NCI-H2196 treated with DMSO at 0.1 percent for 48 hours (cell line): ENCODE measurements around the gene COPA.

Experiments used
- DNase-seq: peaks from one replicate; lab custom pipeline; 2025; ENCODE audit not compliant: unreplicated experiment; lab: John Stamatoyannopoulos, UW

Gene COPA

DNA sequence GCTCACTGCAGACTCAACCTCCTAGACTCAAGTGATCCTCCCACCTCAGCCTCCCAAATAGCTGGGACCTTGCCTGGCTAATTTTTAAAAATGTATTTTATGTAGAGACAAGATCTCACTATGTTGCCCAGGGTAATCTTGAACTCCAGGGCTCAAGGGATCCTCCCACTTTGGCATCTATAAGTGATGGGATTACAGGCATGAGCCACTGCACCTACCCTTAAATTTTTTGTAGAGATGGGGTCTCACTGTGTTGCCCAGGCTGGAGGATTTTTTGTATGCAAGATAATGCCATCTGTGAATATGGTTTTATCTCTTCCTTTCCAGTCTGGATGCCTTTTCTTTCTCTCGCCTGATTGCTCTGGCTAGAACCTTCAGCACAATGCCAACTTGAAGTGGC lies 72.0 kb downstream of the COPA start:
- no peak for DNase-seq

DNA sequence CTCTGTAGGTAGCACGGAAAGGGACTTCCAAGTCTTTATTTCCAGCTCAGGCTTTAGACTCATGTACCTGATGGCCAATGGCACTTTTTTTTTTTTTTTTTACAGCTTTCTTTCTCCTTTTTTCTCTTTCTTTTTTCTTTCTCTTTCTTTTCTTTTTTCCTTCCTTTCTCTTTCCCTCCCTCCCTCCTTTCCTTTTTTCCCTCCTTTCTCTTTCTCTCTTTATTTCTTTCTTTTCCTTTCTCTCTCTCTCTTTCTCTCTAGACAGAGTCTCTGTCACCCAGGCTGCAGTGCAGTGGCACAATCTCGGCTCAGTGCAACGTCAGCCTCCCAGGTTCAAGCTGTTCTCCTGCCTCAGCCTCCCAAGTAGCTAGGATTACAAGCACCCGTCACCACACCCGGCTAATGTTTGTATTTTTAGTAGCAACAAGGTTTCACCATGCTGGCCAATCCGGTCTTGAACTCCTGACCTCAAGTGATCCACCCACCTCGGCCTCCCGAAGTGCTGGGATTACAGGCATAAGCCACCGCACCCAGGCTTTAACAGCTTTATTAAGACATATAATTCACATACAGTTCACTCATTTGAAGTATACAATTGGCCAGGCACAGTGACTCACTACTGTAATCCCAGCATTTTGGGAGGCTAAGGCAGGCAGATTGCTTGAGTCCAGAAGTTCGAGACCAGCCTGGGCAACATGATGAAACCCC lies 75.6 kb downstream of the COPA start:
- DNase-seq: no peak

DNA sequence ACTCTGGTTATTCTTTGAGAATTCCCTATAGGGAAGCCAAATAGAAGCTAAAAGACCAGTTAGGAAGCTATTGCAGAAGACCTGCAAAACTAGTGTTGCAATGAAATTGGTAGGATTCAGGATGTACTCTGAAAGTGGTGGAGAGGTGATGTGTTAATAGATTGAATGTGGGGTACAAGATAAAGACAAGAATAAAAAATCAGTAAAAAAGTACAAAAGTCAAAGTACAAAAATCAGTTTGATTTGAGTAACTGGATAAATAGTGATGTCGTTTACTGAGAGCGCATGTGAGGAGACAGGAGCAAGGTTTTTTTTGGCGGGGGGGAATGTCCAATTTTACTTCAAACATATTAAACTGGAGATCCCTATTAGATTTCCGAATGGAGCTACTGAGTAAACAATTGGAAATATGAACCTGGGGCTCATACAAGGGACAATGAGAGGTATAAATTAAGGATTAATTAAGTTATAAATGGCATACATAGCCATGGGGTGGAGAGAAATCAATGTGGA lies 78.2 kb downstream of the COPA start:
- DNase-seq: no peak

DNA sequence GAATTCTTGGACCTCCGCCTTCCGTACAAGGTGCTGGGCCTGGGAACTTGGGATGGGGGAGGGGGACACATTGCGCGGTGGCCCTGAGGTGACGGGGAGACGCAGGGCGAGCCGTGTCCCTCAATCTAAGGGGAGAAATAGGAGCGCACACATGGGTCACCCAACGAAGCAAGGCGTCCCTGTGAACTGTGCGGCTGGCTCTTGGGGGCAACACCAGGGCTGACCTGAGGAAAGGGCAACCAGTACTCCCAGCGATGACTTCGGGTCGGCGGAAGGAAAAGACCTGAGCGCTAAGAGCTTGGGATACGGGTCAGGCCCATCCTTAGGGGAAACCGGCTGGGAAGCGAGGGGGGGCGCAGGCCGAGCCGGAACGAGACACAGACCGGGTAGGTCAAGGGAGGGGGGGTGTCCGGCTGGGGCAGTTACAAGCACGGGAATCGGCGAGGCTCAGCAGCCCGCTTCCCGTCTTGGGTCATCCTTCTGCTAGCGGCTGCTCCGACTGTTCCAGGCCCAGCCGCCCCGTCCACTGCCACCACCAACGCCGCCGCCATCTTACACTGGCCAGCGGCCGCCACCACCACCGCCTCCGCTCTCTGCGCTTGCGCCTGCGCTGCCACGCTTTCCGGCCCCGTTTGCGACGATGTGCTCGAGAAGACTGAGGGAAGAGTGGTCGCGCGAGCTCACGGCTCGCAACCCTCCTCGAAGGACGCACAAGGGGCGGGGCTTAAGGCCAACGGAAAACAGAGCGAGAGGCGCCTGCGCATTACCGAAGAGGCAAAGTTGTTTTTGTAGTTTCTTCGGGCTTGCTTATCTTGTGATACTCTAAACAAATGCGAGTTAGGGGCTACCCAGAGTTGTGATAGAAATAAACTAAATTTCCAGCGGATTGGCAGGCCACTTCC lies 80.9 kb downstream of the COPA start, which contains the start of gene DCAF8:
Gene DCAF8 (minus strand): TSS at position 657 of the 902 bp plus-strand sequence. CDS start 18,541 bp downstream, outside the sequence.
- DNase-seq: peak; percentile 95

DNA sequence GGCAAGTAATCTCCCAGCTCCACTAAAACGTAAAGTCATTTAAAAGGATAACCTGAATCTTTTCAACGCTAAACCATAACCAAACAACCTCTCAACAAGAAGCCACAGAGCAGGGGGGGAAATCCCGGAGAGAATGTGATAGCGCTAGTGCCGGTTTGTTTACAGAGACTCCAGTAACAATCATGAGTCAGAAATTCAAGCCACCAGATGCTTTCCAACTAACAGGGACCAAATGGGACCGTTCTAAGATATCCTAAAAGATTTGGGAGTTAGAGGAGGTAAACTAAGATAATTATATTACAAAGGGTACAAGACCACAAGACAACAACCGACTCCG lies 81.5 kb downstream of the COPA start:
- DNase-seq: peak; percentile 33

DNA sequence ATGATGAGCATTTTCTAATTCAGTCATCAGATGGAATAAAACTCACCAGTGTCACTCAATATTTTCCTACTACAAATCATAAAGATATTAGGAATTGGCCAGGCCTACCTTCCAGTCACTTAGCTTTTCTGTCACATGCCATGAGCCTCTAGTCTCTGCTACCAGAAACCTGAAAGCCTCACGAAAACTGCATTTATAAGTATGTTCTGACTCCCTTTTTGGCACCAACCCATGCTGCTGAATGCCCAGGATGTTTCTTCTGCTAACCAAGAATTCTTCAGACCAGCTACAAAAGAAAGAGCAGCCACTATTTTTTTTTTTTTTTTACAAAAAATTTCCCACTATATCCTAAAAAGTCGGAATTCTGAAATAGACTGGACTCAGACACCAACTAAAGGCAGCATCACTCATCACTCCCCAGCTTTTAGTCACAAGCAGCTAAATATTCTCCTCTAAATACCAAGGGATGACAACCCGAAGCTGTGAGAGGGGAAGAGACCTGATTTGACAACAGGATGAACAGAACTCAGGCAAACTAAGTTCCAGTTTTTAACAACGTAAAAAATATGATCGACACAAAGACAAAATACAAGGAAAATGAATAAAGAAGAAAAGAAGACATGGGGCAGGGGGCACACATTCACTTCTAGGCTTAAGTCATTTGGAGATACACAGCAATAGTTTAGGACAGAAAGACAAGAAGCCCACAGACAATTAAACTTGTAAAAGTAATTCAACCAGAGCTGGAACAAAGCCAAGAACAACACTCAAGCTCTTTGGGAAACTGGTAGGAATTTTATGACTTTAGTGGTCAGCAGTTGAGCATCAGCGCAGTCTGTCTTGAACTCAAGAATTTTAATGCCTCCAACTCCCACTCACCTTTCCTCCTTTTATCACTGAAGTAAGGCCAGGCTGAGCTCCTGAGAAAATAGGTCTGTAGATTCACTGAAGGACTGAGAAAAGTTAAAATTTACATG lies 82.4 kb downstream of the COPA start:
- DNase-seq: no peak

DNA sequence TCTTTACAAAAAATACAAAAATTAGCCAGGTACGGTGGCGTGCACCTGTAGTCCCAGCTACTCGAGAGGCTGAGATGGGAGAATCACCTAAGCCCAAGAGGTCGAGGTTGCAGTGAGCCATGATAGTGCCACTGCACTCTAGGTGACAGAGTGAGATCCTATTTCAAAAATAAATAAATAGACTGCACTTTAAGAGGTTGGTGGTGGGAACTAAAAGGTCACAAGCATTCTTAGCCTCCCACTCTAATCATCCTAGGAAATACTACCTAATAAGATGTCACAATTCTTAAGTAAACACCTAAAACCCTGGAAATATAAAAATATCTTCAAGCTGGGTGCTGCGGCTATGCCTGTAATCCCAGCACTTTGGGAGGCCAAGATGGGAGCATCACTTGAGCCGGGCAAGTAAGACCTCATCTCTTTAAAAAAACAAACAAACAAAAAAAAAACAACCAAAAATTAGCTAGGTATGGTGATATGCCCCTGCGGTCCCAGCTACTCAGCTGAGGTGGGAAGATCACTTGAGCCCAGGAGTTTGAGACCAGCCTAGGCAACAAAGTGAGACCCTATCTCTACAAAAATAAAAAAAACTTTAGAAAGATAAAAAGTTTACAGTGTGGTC lies 84.8 kb downstream of the COPA start:
- DNase-seq: no peak

DNA sequence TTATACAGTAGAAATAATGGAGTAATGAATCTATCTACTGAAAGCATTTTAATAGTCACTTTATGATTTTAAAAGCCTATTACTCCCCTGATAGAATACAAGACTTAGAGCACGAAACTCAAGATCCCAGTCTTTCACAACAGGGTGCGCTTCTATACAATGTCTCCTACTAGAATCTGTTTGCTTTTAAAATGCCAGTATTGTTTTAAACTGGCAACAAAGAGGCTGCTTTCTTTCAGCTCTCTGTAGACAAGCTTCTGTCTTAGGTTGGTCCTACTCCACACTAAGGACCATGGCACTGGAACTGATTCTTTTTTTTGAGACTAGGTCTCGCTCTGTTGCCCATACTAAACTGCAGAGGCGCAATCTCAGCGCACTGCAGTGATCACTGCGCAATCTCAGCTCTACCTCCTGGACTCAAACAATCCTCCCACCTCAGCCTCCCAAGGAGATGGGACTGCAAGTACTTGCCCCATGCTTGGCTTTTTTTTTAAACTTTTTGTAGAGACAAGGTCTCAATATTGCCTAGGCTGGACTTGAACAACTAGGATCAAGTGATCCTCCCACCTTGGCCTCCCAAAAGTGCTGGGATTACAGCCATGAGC lies 85.5 kb downstream of the COPA start:
- DNase-seq: no peak

DNA sequence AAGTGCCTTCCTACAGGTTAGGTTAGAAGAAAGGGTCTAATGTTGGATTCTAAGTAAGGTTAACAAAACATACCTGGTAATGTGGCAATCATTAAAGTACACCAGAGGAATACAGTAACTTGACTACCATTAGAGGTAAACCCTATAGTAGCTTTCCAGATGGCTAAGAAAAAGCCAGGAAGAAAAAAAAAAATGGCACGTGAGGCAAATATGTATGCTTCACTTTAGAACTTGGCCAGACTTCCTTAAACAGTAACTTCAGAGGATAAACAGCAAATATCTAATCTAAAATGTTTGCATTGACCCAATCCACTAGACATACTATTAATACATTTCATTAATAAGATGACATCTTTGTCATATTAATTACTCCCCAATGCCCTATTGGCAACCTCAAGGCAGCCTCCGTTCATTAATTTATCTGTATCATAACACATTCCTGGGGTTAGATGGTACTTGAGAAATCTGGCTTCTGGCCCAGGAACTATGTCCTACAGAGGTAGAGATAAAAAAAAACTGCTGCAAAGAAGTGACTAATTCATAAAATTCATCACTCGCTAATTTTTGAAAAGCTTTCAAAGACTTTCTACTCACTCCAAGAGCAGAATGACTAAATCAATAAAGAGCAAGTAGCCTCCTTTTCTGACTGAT lies 86.5 kb downstream of the COPA start:
- DNase-seq: peak; percentile 33

DNA sequence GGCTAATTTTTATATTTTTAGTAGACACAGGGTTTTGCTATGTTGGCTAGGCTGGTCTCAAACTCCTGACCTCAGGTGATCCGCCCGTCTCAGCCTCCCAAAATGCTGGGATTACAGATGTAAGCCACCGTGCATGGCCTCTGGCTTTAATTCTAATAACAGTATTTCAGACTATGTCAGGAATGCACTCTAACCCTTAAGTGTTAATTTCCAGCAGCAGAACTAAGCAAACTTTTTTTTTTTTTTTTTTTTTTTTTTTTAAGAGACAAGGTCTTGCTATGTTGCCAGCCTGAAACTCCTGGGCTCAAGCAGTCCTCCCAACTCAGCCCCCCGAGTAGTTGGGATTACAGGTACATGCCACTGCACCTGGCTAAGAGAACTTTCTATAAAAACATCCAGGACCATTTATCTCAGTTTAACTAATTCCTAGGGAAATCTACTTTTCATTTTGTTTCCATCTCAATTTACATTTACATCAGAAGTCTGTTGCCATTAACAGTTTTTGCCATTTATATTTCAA lies 87.2 kb downstream of the COPA start:
- no peak for DNase-seq

DNA sequence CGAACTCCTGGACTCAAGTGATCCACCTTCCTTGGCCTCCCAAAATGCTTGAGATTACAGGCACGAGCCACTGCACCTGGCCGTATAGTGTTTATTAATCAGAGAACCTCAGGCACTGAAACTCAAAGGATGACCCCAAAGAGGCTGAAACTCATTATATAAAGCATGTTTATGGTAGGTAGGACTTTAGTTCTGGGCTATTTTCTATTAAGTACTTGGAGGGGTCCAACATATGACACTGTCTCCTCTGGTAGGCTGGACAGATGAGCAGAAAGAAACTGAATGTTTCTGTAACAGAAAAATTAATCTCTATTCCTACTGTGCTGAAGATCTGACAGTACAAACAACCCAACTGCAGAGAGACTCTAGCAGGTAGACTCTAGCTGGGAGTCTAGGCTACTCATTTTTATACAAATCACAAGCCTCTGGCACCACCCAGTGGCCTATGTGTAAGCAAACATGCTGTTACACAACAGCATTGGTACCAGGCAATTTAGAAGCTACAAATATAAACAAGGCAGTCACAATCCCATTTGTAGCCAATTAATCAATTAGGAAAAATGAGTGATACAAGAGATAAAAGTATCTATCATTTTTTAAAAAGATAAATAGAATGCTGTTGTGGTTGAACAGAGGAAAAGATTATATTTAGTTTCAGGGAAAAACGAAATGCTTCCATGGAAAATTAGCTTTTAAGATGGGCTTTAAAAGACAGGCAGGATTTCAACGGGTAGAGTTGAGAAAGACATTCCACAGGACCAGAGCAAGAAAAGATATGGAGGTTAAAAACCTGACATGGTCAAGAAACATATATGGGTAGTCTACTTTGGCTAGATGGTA lies 91.1 kb downstream of the COPA start:
- peak; percentile 66 for DNase-seq

DNA sequence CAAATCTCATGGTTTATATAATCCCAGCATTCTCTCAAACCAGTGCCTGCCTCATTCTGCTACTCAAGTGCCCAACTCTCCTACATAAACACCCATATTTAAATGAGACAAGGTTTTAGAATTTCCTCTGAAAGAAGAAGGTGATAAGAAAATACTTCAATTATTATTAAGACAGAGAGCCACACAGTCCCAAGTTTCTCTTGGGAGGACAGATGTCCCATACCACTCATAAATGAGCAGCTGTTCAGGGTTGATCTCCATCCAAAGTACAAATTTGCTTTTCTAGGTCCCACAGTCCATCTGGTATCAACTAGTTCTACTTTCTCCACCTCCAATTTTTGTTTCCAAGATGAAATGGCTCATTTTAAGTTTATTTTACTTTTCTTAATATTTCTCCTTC lies 92.0 kb downstream of the COPA start:
- no peak for DNase-seq

DNA sequence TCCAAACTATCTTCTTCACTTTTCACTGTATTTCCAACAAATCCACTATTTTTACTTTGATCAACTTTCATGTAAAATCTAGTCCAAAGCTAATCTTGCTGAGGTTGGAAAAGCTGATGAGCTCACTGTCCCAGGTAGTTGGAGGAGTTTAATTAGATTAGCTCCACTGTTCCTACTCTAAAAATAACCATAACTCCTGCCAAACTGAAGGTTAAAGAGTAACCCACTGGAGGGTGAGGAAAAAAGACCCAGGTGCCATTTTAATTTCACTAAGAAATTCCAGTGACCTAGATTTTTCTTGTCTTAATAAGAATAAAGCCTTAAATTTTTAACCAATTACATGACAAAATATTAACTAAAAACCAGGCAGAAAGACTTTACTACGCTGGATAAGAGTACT lies 96.0 kb downstream of the COPA start:
- no peak for DNase-seq

DNA sequence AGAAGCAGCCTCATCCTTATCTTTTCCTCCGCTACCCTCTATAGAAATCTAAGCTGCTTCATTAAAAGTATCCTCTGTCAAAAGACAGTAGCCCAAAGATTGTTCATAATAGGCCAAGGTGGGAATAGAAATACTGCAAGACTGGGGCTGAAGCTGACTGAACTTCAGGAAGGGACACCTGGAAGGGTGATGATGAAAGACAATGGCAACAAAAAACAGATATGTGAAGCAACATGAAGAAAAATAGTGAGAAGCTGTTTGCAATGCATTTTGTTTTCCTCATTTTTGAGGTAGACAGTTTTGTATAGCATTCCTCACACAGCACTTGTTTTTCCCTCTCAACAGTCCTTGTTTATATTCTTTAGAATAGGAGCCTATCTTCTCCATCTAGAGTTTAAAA lies 97.6 kb downstream of the COPA start:
- DNase-seq: no peak

DNA sequence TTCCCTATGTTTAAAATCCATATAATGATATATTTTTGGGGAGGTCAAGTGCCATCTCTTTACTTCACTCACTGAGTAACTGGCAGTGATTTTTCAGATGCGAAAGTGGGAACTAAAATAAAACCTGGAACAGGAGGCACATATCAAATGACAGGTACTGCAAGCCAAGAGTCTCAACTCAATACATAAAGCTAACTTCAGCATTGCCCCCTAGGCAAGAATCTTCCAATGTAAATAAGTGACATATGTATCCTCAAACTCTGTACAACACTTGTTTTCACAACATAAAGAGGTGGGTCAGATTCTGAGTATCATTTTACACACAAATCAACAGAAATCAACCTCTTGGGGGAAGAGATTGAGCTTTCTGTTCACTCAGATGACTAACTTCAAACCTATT lies 98.8 kb downstream of the COPA start:
- DNase-seq: no peak

DNA sequence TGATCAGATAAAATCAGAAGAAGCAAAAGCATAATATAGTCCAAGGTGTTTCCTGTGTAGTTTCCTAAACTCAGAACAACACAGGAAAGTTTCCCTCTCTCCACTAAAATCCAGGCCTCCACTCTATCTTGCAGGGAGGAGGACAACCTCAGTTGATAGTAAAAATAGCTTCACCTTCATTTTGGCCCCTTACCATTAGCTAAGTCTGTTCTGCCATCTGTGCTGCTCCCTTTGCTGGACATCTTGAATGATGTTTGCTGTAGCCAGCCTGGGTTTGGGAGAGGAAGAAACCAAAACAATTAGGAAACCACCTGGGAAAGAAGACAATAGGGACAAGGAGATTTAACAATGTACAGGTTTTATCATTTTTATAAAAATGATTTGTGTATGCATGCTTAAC lies 99.3 kb downstream of the COPA start:
- DNase-seq: no peak

DNA sequence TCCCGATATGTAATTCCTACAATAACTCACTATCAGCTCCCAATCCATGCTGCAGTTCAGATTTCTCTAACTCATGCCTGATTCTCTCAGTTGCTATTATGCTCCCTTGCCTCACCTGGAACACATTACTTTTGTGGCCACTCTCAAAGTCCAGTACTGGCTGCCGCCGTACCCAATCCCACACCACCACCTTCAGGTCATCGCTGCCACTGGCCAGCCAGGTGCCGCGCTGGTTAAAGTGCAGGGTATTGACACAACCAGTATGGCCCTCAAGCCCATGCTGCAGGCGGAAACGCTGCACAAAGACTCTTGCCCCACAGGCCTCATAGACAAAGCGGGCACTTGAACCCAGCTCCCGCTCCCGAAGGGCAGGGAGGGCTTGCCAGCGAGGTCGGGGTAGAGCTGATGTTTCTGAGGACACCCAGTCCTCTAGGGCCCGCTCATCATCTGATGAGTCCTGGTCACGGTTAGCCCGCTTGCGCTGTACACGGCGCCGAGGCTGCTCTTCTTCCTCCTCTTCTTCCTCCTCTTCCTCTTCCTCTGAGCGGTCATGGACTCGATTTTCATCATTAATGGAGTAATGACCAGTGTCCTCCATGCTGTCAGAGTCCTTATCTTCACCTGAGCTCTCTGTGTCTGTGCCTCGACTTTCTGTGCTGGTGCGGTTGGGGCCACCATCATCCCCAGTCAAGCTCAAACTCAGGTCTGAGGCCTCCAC lies 103.3 kb downstream of the COPA start:
- DNase-seq: no peak
